GM12864 (cell line): ENCODE results near the gene MET.

ENCODE experiments used
- DNase-seq: peaks from one replicate; pipeline ENCODE4 v3.0.0-alpha.2; 2011; ENCODE audit warnings: low read depth
- H3K4me3 ChIP-seq: 2 replicates; pipeline ENCODE4 v1.5.1; 2011; ENCODE audit warnings: mild to moderate bottlenecking, low read depth, low read length, control low read depth
- TF ChIP-seq, protein P1 (sequence below): IDR thresholded peaks from 2 replicates; pipeline ENCODE4 v1.5.1; 2011; ENCODE audit warnings: low read depth, mild to moderate bottlenecking, moderate library complexity, low read length, control low read depth, inconsistent platforms; ENCODE audit errors: missing control alignments

The MET gene

GRCh38 chr7:116697152-116697551, 25.2 kb downstream of the MET start:
- H3K4me3 ChIP-seq: no peak overlapping the region
- DNase-seq: no peak
- TF ChIP-seq, protein P1, sequence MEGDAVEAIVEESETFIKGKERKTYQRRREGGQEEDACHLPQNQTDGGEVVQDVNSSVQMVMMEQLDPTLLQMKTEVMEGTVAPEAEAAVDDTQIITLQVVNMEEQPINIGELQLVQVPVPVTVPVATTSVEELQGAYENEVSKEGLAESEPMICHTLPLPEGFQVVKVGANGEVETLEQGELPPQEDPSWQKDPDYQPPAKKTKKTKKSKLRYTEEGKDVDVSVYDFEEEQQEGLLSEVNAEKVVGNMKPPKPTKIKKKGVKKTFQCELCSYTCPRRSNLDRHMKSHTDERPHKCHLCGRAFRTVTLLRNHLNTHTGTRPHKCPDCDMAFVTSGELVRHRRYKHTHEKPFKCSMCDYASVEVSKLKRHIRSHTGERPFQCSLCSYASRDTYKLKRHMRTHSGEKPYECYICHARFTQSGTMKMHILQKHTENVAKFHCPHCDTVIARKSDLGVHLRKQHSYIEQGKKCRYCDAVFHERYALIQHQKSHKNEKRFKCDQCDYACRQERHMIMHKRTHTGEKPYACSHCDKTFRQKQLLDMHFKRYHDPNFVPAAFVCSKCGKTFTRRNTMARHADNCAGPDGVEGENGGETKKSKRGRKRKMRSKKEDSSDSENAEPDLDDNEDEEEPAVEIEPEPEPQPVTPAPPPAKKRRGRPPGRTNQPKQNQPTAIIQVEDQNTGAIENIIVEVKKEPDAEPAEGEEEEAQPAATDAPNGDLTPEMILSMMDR: no peak

DNA sequence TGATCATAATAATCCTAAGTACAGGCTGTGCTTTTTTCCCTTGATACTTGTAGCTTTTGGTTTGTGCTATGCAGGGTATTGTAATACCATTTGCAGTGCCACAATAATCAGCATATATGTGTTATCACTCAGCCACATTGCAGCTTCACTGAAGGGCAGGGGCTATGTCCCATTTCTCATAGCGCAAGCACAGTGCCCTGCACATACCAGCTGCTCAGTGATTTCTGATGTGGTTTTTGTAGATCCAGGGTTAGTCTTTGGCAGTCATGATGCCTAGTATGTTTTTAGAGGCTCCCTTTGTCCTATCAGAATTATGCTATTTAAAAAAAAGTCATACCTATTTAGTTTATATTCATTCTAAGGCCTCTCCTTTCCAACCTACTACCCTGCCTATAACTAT, 25.8 kb downstream of the MET start:
- TF ChIP-seq, protein P1: no peak
- DNase-seq: no peak
- no peak overlapping the region for H3K4me3 ChIP-seq

DNA sequence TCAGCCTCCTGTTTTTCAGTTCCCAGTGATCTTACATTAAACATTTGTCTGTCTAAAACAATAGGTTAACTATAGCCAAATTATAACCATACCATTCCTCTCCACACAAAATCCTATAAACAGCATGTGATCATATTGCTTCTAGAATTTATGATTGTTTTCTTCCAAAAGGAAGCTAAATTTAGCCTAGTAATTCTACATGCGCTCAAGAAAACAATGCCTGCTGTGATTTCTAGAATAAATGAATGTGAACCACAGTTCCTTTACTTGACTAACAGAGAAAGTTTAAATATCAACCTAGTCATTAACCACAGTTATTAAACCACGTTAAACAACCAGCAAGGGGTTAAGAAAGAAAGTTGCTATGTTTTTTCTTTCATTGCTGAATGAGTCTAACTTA, 26.4 kb downstream of the MET start:
- no peak for DNase-seq
- TF ChIP-seq, protein P1: no peak
- H3K4me3 ChIP-seq: no peak overlapping the region

DNA sequence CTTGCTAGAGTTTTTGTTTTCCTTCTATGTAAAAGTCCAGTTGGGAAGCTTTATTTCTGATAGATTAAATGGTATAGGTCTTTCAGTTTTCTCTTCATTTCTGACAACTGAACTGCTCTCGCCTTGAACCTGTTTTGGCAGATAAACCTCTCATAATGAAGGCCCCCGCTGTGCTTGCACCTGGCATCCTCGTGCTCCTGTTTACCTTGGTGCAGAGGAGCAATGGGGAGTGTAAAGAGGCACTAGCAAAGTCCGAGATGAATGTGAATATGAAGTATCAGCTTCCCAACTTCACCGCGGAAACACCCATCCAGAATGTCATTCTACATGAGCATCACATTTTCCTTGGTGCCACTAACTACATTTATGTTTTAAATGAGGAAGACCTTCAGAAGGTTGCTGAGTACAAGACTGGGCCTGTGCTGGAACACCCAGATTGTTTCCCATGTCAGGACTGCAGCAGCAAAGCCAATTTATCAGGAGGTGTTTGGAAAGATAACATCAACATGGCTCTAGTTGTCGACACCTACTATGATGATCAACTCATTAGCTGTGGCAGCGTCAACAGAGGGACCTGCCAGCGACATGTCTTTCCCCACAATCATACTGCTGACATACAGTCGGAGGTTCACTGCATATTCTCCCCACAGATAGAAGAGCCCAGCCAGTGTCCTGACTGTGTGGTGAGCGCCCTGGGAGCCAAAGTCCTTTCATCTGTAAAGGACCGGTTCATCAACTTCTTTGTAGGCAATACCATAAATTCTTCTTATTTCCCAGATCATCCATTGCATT, 27.1 kb downstream of the MET start:
- DNase-seq: no peak

DNA sequence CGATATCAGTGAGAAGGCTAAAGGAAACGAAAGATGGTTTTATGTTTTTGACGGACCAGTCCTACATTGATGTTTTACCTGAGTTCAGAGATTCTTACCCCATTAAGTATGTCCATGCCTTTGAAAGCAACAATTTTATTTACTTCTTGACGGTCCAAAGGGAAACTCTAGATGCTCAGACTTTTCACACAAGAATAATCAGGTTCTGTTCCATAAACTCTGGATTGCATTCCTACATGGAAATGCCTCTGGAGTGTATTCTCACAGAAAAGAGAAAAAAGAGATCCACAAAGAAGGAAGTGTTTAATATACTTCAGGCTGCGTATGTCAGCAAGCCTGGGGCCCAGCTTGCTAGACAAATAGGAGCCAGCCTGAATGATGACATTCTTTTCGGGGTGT, 27.7 kb downstream of the MET start:
- H3K4me3 ChIP-seq: no peak overlapping the region
- DNase-seq: no peak
- TF ChIP-seq, protein P1: no peak

More for the DNA sequence above, 27.1 kb downstream of the MET start:
- TF ChIP-seq, protein P1: no peak
- no peak overlapping the region for H3K4me3 ChIP-seq

DNA sequence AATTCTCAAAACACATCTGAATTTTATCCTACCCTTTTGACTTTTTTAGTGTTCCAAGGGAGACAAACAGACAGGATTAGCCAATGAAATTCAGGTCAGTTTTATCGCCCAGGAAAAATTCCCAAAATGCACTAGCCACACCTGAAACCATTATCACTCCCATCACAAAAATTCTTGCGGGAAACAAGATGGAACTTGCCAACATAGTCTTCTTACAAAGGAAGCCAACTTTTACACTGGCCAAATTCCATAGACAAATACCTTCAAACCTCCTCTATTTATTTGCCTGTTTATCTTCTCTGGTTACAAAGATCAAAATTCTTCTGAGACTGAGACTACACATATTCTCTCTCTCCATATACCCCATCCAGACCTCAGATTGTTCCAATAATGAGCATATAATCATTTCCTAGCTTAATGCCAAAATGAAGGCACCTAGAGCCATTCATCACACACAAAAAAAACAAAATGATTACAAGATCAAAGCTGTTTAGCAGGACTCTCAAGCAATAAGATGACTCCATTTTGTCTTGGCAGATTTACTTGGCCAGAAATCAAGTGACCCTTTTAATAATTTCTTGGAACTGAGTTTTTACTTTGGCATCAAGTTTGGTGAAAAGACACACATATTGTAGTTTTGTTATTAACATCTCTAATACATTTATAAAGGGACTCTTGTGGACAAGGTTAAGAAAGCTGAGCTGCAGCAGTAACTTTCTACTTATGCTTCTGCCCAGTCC, 30.2 kb downstream of the MET start:
- no peak for DNase-seq
- H3K4me3 ChIP-seq: no peak overlapping the region
- TF ChIP-seq, protein P1: no peak
